ENCODE results near the gene MSGN1.

DNA sequence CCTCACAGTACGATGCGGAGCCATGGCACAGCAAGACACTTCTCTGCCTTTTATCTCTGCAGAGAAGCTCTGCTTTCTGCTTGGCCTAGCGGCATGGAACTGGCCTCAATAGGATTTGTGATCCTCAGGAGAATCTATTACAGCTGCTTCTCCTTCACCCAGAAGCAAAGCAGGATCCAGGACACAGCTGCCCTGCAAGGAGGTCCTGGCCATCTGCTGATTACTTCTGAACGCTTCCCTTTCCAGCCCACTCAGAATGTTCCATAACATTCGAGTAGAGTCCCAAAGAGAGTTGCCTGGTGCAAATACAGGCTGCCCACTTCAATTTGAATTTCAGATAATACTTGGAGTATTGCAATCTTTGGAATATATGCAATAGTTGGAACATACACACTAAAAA, 33.0 kb downstream of the MSGN1 start:
- TF ChIP-seq, protein P1, sequence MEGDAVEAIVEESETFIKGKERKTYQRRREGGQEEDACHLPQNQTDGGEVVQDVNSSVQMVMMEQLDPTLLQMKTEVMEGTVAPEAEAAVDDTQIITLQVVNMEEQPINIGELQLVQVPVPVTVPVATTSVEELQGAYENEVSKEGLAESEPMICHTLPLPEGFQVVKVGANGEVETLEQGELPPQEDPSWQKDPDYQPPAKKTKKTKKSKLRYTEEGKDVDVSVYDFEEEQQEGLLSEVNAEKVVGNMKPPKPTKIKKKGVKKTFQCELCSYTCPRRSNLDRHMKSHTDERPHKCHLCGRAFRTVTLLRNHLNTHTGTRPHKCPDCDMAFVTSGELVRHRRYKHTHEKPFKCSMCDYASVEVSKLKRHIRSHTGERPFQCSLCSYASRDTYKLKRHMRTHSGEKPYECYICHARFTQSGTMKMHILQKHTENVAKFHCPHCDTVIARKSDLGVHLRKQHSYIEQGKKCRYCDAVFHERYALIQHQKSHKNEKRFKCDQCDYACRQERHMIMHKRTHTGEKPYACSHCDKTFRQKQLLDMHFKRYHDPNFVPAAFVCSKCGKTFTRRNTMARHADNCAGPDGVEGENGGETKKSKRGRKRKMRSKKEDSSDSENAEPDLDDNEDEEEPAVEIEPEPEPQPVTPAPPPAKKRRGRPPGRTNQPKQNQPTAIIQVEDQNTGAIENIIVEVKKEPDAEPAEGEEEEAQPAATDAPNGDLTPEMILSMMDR (IDR thresholded peaks at IDR 0.05), result no peak
- no peak for TF ChIP-seq POLR2A (IDR thresholded peaks at IDR 0.05)

Measured in prostate gland (tissue), 2 donors.